ENCODE results near the gene ZNF398. TPM values are rescaled to one million over a fixed set of nuclear protein-coding genes. Genes with fewer than 3 reads are reported as not detected.

The ZNF398 gene
- total and polyA plus RNA-seq, 2 of the 13 experiments (the other 11 are each of a cell fraction or from before 2014, with no cell fraction given): 3.0 to 8.9 TPM

DNA sequence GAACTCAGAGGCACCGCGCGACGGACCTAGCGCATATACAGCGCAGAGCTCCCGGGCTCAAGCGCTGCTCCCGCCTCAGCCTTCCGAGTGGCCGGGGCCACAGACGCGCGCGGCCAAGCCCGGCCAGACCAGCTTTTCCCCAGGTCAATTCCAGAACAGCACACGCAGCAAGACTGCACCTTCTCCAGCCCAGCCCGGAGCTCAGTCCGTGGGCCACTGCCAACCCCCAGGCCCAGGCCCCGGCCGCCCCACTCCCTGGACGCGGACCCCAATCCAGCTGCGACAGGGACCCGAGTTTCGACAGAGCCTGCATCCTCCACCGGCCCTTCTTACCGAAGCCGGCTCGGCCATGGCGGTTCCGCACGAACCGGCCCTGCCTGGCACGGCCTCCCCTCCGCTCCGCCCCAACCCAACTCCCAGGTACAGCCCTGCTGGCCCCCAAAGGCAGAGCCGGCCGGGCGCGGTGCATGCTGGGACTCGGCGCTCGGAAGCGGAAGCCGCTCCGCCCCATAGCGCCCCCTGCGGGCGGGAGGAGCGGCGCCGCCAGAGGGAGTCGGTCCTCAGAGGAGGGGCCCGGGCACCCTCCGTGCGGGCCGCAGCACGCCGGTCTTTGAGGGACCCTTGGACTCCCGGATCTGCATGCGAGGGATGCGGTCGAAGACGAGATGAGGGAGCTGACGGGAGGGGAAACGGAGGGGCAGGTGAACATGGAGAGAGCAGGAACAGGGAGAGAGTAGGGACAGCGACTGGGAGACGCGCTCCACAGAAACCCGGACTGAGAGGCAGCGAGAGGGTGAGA is 21.2 kb upstream of the ZNF398 start, which contains the start of gene ZNF425 (continued):
- TF ChIP-seq, protein P1, sequence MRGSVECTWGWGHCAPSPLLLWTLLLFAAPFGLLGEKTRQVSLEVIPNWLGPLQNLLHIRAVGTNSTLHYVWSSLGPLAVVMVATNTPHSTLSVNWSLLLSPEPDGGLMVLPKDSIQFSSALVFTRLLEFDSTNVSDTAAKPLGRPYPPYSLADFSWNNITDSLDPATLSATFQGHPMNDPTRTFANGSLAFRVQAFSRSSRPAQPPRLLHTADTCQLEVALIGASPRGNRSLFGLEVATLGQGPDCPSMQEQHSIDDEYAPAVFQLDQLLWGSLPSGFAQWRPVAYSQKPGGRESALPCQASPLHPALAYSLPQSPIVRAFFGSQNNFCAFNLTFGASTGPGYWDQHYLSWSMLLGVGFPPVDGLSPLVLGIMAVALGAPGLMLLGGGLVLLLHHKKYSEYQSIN (CRISPR knock-in tag; IDR thresholded peaks at IDR 0.05; ENCODE audit: borderline replicate concordance): no peak; the same call in 1 of the 2 replicates
- TF ChIP-seq, protein P2, sequence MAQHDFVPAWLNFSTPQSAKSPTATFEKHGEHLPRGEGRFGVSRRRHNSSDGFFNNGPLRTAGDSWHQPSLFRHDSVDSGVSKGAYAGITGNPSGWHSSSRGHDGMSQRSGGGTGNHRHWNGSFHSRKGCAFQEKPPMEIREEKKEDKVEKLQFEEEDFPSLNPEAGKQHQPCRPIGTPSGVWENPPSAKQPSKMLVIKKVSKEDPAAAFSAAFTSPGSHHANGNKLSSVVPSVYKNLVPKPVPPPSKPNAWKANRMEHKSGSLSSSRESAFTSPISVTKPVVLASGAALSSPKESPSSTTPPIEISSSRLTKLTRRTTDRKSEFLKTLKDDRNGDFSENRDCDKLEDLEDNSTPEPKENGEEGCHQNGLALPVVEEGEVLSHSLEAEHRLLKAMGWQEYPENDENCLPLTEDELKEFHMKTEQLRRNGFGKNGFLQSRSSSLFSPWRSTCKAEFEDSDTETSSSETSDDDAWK (CRISPR knock-in tag; IDR thresholded peaks at IDR 0.05): no peak
- peak; percentile 20; the same call in 1 of the 2 replicates for TF ChIP-seq SIN3A (IDR thresholded peaks at IDR 0.05; ENCODE audit: borderline replicate concordance, low read depth, low read length)
- TF ChIP-seq ZNF776 (CRISPR knock-in tag; IDR thresholded peaks at IDR 0.05): peak; percentile 90
- TF ChIP-seq, protein P3, sequence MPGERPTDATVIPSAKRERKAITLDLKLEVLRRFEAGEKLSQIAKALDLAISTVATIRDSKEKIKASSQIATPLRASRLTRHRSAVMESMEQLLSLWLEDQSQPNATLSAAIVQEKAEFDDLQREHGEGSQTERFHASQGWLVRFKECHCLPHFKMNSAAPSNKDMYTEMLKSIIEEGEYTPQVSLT (CRISPR knock-in tag; IDR thresholded peaks at IDR 0.05; ENCODE audit: borderline replicate concordance, low read depth): no peak
- TF ChIP-seq ZNF546 (CRISPR knock-in tag; conservative IDR thresholded peaks at IDR 0.05): 0 out of 2 replicates have a peak, but pooled peaks have one; percentile 59
- TF ChIP-seq NCOA5 (CRISPR knock-in tag; IDR thresholded peaks at IDR 0.05): no peak
- TF ChIP-seq ZBTB38 (CRISPR knock-in tag; IDR thresholded peaks at IDR 0.05): peak; percentile 94
- TF ChIP-seq SOX13 (IDR thresholded peaks at IDR 0.05): no peak
- peak; percentile 12 to 45; a peak in 2 of 4 replicates for TF ChIP-seq SOX13 (CRISPR knock-in tag; conservative IDR thresholded peaks at IDR 0.05 in 1 of 2, IDR thresholded peaks at IDR 0.05 in 1 of 2)
- no peak for TF ChIP-seq TBX3 (IDR thresholded peaks at IDR 0.05; ENCODE audit: borderline replicate concordance)
- TF ChIP-seq XBP1 (CRISPR knock-in tag; IDR thresholded peaks at IDR 0.05): peak; percentile 51; the same call in 1 of the 2 replicates
- TF ChIP-seq, protein P4, sequence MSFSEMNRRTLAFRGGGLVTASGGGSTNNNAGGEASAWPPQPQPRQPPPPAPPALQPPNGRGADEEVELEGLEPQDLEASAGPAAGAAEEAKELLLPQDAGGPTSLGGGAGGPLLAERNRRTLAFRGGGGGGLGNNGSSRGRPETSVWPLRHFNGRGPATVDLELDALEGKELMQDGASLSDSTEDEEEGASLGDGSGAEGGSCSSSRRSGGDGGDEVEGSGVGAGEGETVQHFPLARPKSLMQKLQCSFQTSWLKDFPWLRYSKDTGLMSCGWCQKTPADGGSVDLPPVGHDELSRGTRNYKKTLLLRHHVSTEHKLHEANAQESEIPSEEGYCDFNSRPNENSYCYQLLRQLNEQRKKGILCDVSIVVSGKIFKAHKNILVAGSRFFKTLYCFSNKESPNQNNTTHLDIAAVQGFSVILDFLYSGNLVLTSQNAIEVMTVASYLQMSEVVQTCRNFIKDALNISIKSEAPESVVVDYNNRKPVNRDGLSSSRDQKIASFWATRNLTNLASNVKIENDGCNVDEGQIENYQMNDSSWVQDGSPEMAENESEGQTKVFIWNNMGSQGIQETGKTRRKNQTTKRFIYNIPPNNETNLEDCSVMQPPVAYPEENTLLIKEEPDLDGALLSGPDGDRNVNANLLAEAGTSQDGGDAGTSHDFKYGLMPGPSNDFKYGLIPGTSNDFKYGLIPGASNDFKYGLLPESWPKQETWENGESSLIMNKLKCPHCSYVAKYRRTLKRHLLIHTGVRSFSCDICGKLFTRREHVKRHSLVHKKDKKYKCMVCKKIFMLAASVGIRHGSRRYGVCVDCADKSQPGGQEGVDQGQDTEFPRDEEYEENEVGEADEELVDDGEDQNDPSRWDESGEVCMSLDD (CRISPR knock-in tag; IDR thresholded peaks at IDR 0.05; ENCODE audit: borderline replicate concordance): 0 out of 2 replicates have a peak, but pooled peaks have one; percentile 19
- TF ChIP-seq ZNF614 (CRISPR knock-in tag; IDR thresholded peaks at IDR 0.05; ENCODE audit: borderline replicate concordance): peak; percentile 80; the same call in 1 of the 2 replicates
- peak; percentile 69; the same call in 1 of the 3 replicates for TF ChIP-seq MXI1 (IDR thresholded peaks at IDR 0.05; ENCODE audit: borderline replicate concordance, low read depth, low read length)
- no peak for TF ChIP-seq PHB2 (IDR thresholded peaks at IDR 0.05; ENCODE audit: partially characterized antibody)
- 0 out of 2 replicates have a peak, but pooled peaks have one; percentile 55 for TF ChIP-seq ZFYVE20 (CRISPR knock-in tag; IDR thresholded peaks at IDR 0.05; ENCODE audit: borderline replicate concordance, low read depth)
- TF ChIP-seq, protein P5, sequence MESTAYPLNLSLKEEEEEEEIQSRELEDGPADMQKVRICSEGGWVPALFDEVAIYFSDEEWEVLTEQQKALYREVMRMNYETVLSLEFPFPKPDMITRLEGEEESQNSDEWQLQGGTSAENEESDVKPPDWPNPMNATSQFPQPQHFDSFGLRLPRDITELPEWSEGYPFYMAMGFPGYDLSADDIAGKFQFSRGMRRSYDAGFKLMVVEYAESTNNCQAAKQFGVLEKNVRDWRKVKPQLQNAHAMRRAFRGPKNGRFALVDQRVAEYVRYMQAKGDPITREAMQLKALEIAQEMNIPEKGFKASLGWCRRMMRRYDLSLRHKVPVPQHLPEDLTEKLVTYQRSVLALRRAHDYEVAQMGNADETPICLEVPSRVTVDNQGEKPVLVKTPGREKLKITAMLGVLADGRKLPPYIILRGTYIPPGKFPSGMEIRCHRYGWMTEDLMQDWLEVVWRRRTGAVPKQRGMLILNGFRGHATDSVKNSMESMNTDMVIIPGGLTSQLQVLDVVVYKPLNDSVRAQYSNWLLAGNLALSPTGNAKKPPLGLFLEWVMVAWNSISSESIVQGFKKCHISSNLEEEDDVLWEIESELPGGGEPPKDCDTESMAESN (CRISPR knock-in tag; conservative IDR thresholded peaks at IDR 0.05): peak; percentile 97
- TF ChIP-seq, protein P6, sequence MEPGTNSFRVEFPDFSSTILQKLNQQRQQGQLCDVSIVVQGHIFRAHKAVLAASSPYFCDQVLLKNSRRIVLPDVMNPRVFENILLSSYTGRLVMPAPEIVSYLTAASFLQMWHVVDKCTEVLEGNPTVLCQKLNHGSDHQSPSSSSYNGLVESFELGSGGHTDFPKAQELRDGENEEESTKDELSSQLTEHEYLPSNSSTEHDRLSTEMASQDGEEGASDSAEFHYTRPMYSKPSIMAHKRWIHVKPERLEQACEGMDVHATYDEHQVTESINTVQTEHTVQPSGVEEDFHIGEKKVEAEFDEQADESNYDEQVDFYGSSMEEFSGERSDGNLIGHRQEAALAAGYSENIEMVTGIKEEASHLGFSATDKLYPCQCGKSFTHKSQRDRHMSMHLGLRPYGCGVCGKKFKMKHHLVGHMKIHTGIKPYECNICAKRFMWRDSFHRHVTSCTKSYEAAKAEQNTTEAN (CRISPR knock-in tag; conservative IDR thresholded peaks at IDR 0.05): peak; percentile 54; the same call in 1 of the 2 replicates
